Measurements from ENCODE around the gene KIF26B. TPM values are rescaled to one million over a fixed set of nuclear protein-coding genes. Genes with fewer than 3 reads are reported as not detected.

KIF26B gene
- total and polyA plus RNA-seq, 2 experiments from 2014 or later = 2.5 to 8.0 TPM

DNA sequence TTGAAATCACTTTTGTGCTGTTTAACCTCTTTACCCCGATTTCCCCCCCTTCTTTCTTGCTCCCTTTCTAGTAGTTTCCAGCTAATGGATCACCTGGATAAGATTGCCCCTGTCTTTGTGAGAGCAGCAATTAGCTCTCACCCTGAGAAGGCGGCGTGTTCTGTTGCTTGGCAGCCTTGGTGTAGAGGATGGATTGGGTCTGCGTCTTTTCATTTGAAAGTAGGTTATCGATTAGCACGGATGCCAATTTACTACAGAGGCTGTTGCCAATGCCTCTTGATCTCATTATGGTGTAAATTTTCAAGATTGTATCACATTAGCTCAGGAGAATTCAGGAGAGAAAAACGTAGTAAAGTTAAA lies 26.4 kb downstream of the KIF26B start:
- Histone ChIP-seq H3K4me2 (ENCODE audit: unreplicated experiment) (no peak overlapping the region), H3K36me3 (ENCODE audit: low read depth) (no peaks in the 10 kb centered on the region), H3K79me2 (ENCODE audit: insufficient read depth) (peaks cover 9% of the 10 kb centered on the region; the same call in 1 of the 2 replicates), H3K4me3 (no peak overlapping the region), H3K9ac (no peak overlapping the region), H3K4me1 (ENCODE audit: insufficient read depth) (no peaks in the 10 kb centered on the region), H3K9me3 (ENCODE audit: low read depth) (no peaks in the 10 kb centered on the region), H3K27me3 (replicated peaks; ENCODE audit: insufficient read depth) (no peaks in the 10 kb centered on the region), H3K9me2 (ENCODE audit: insufficient read depth) (no peaks in the 10 kb centered on the region), H4K20me1 (ENCODE audit: insufficient read depth) (no peaks in the 10 kb centered on the region), H2AFZ (no peak overlapping the region), H3F3A (ENCODE audit: insufficient read depth) (no peaks in the 10 kb centered on the region), H3K27ac (no peak overlapping the region)
- in situ Hi-C loops (cut with MboI) = no loop called here
- no peak for TF ChIP-seq EZH2phosphoT487 (IDR thresholded peaks at IDR 0.05; ENCODE audit: insufficient read depth, low read depth)
- no peak for TF ChIP-seq EZH2 (IDR thresholded peaks at IDR 0.05; ENCODE audit: insufficient read depth, poor library complexity, severe bottlenecking)
- DNase-seq = no peak
- WGBS, 2 experiments (ENCODE audit: low coverage in 1 of 2, low lambda C conversion rate in 2 of 2, missing lambda C conversion rate in 2 of 2) = 62% methylated on average over 7 of the region's 7 CpGs

DNA sequence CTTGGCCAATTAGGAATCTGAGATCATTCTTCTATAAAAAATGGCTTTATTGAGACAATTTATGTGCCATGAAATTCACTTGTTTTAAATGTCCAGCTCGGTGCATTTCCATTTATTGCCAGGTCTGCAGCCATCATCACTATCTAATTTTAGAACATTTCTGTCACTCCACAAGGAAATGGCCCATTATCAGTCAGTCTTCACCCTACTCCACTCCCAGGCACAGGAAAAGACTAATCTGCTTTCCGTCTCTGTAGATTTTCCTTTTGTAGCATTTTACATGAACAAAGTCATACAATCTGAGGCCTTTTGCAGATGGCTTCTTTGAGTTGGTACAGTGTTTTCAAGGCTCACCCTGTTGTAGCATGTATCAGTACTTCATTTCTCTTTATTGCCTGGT lies 27.2 kb downstream of the KIF26B start:
- H3K4me2 ChIP-seq (ENCODE audit: unreplicated experiment) = no peak overlapping the region
- no peaks in the 10 kb centered on the region for H4K20me1 ChIP-seq (ENCODE audit: insufficient read depth)
- H3K9ac ChIP-seq = no peak overlapping the region
- no peak overlapping the region for H2AFZ ChIP-seq
- H3F3A ChIP-seq (ENCODE audit: insufficient read depth) = no peaks in the 10 kb centered on the region
- no peak for TF ChIP-seq EZH2phosphoT487 (IDR thresholded peaks at IDR 0.05; ENCODE audit: insufficient read depth, low read depth)
- TF ChIP-seq EZH2 (IDR thresholded peaks at IDR 0.05; ENCODE audit: insufficient read depth, poor library complexity, severe bottlenecking) = no peak
- no peak overlapping the region for H3K4me3 ChIP-seq
- in situ Hi-C loops (cut with MboI) = no loop called here
- H3K27me3 ChIP-seq (replicated peaks; ENCODE audit: insufficient read depth) = no peaks in the 10 kb centered on the region
- no peaks in the 10 kb centered on the region for H3K9me3 ChIP-seq (ENCODE audit: low read depth)
- 67 to 74% methylated on average over 2 of the region's 2 CpGs for WGBS, 2 experiments (ENCODE audit: low coverage in 1 of 2, low lambda C conversion rate in 2 of 2, missing lambda C conversion rate in 2 of 2)
- H3K36me3 ChIP-seq (ENCODE audit: low read depth) = no peaks in the 10 kb centered on the region
- H3K27ac ChIP-seq = no peak overlapping the region
- peaks cover 14% of the 10 kb centered on the region; the same call in 1 of the 2 replicates for H3K79me2 ChIP-seq (ENCODE audit: insufficient read depth)
- no peak for DNase-seq
- no peaks in the 10 kb centered on the region for H3K4me1 ChIP-seq (ENCODE audit: insufficient read depth)
- no peaks in the 10 kb centered on the region for H3K9me2 ChIP-seq (ENCODE audit: insufficient read depth)

DNA sequence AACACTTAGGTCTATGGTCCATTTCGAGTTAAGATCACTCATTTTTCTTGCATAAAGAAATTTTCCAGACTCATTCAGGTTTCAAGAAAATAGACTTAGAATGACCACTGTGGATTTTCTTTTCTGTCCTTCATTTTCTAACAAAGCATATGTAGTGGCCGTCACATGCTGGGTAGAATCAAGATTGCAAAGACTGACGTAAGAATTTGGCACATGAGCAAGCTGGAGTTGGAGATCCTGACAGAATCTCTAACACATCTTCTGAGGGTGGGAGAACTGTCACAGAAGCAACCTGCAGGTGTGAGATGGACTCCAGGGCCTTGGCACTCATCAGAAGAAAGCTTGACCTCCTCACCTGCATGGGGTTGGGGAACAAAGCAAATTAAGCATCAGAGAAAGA lies 28.6 kb downstream of the KIF26B start:
- WGBS, 2 experiments (ENCODE audit: low coverage in 1 of 2, low lambda C conversion rate in 2 of 2, missing lambda C conversion rate in 2 of 2) = 41 to 47% methylated on average over 3 of the region's 3 CpGs

GRCh38 chr1:245184779-245185178 lies 30.0 kb downstream of the KIF26B start:
- 63 to 70% methylated on average over 4 of the region's 4 CpGs for WGBS, 2 experiments (ENCODE audit: low coverage in 1 of 2, low lambda C conversion rate in 2 of 2, missing lambda C conversion rate in 2 of 2)
- H4K20me1 ChIP-seq (ENCODE audit: insufficient read depth) = no peaks in the 10 kb centered on the region

More for the DNA sequence above, 28.6 kb downstream of the KIF26B start:
- Histone ChIP-seq H3K9me3 (ENCODE audit: low read depth) (no peaks in the 10 kb centered on the region), H3K4me2 (ENCODE audit: unreplicated experiment) (no peak overlapping the region), H3K27ac (no peak overlapping the region), H2AFZ (no peak overlapping the region), H4K20me1 (ENCODE audit: insufficient read depth) (no peaks in the 10 kb centered on the region), H3K27me3 (replicated peaks; ENCODE audit: insufficient read depth) (no peaks in the 10 kb centered on the region), H3K79me2 (ENCODE audit: insufficient read depth) (peaks cover 14% of the 10 kb centered on the region; the same call in 1 of the 2 replicates), H3F3A (ENCODE audit: insufficient read depth) (no peaks in the 10 kb centered on the region), H3K36me3 (ENCODE audit: low read depth) (no peaks in the 10 kb centered on the region), H3K4me3 (no peak overlapping the region), H3K9ac (no peak overlapping the region), H3K9me2 (ENCODE audit: insufficient read depth) (no peaks in the 10 kb centered on the region), H3K4me1 (ENCODE audit: insufficient read depth) (no peaks in the 10 kb centered on the region)
- in situ Hi-C loops (cut with MboI) = no loop called here
- no peak for TF ChIP-seq EZH2phosphoT487 (IDR thresholded peaks at IDR 0.05; ENCODE audit: insufficient read depth, low read depth)
- TF ChIP-seq EZH2 (IDR thresholded peaks at IDR 0.05; ENCODE audit: insufficient read depth, poor library complexity, severe bottlenecking) = no peak
- no peak for DNase-seq

DNA sequence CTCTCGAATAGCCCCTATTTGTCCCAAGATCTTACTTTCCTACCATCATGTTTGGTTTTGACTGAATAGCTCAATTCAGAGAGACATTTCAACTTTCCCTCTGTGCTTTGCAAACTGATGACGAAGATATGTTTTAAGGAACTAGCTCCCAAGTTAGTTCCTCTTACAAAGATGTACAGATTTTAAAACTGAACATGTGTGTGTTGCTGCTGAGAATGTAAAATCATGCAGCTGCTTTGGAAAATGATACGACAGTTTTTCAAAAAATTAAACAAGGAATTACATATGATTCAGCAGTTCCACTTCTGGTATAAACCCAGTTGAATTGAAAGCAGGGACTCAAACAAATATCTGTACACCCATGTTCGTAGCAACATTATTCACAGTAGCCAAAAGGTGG lies 33.6 kb downstream of the KIF26B start:
- no peak overlapping the region for H3K27ac ChIP-seq
- H3K9me2 ChIP-seq (ENCODE audit: insufficient read depth) = no peaks in the 10 kb centered on the region
- no peaks in the 10 kb centered on the region for H4K20me1 ChIP-seq (ENCODE audit: insufficient read depth)
- no peak overlapping the region for H3K4me2 ChIP-seq (ENCODE audit: unreplicated experiment)
- H3K4me1 ChIP-seq (ENCODE audit: insufficient read depth) = no peaks in the 10 kb centered on the region
- H3K36me3 ChIP-seq (ENCODE audit: low read depth) = no peaks in the 10 kb centered on the region
- no peak for TF ChIP-seq EZH2phosphoT487 (IDR thresholded peaks at IDR 0.05; ENCODE audit: insufficient read depth, low read depth)
- no peak for TF ChIP-seq EZH2 (IDR thresholded peaks at IDR 0.05; ENCODE audit: insufficient read depth, poor library complexity, severe bottlenecking)
- H3F3A ChIP-seq (ENCODE audit: insufficient read depth) = peaks cover 5% of the 10 kb centered on the region; the same call in 1 of the 2 replicates
- H3K4me3 ChIP-seq = no peak overlapping the region
- no peak overlapping the region for H3K9ac ChIP-seq
- H2AFZ ChIP-seq = peak overlapping the region; percentile 62
- peaks cover 12% of the 10 kb centered on the region; the same call in 1 of the 2 replicates for H3K79me2 ChIP-seq (ENCODE audit: insufficient read depth)
- in situ Hi-C loops (cut with MboI) = no loop called here
- WGBS, 2 experiments (ENCODE audit: low coverage in 1 of 2, low lambda C conversion rate in 2 of 2, missing lambda C conversion rate in 2 of 2) = 50 to 56% methylated on average over 4 of the region's 4 CpGs
- H3K9me3 ChIP-seq (ENCODE audit: low read depth) = no peaks in the 10 kb centered on the region
- no peak for DNase-seq
- H3K27me3 ChIP-seq (replicated peaks; ENCODE audit: insufficient read depth) = no peaks in the 10 kb centered on the region

More at GRCh38 chr1:245184779-245185178, 30.0 kb downstream of the KIF26B start:
- TF ChIP-seq EZH2 (IDR thresholded peaks at IDR 0.05; ENCODE audit: insufficient read depth, poor library complexity, severe bottlenecking) (no peak), EZH2phosphoT487 (IDR thresholded peaks at IDR 0.05; ENCODE audit: insufficient read depth, low read depth) (no peak)
- H3F3A ChIP-seq (ENCODE audit: insufficient read depth) = peaks cover 5% of the 10 kb centered on the region; the same call in 1 of the 2 replicates
- peaks cover 14% of the 10 kb centered on the region; the same call in 1 of the 2 replicates for H3K79me2 ChIP-seq (ENCODE audit: insufficient read depth)
- no peaks in the 10 kb centered on the region for H3K4me1 ChIP-seq (ENCODE audit: insufficient read depth)
- in situ Hi-C loops (cut with MboI) = no loop called here
- no peak overlapping the region for H3K27ac ChIP-seq
- no peak overlapping the region for H3K4me2 ChIP-seq (ENCODE audit: unreplicated experiment)
- H3K36me3 ChIP-seq (ENCODE audit: low read depth) = no peaks in the 10 kb centered on the region
- H2AFZ ChIP-seq = no peak overlapping the region
- no peak for DNase-seq
- H3K9ac ChIP-seq = no peak overlapping the region
- H3K9me2 ChIP-seq (ENCODE audit: insufficient read depth) = no peaks in the 10 kb centered on the region
- no peaks in the 10 kb centered on the region for H3K27me3 ChIP-seq (replicated peaks; ENCODE audit: insufficient read depth)
- H3K9me3 ChIP-seq (ENCODE audit: low read depth) = no peaks in the 10 kb centered on the region
- no peak overlapping the region for H3K4me3 ChIP-seq

Data from GM23248 (cell line).